SK-N-SH (cell line): Measurements from ENCODE around the gene TIMP2. TPM values are rescaled to one million over a fixed set of nuclear protein-coding genes. Genes with fewer than 3 reads are reported as not detected.

Source experiments
- CTCF ChIA-PET: fragments of 300-600, 350-600 bp; formaldehyde crosslinking; extraction: SDS; loops from one replicate; lab custom pipeline; 2021; lab: Yijun Ruan, JAX
- POLR2A ChIA-PET: fragments of 350-600 bp; sonication (Branson Sonifier 250); formaldehyde crosslinking; extraction: SDS; loops from one replicate; lab custom pipeline; 2020; ENCODE audit warnings: antibody characterized with exemption, inconsistent platforms; lab: Yijun Ruan, JAX
- DNase-seq: peaks from one replicate; pipeline ENCODE4 v3.0.0; 2012
- H2AFZ ChIP-seq: fragments of 200-600 bp; sonication (generic); 2 replicates; pipeline ENCODE4 v1.8.1; 2016; ENCODE audit warnings: antibody characterized with exemption, mild to moderate bottlenecking, low read depth
- H3F3A ChIP-seq: fragments of 200-600 bp; sonication (generic); replicated peaks from 2 replicates; pipeline ENCODE3; 2016; ENCODE audit warnings: antibody characterized with exemption, mild to moderate bottlenecking; ENCODE audit not compliant: insufficient read depth
- H3K27ac ChIP-seq, 2 experiments: fragments of 200-500 bp in 1 of 2; fragments of 200-600 bp in 1 of 2; sonication (Bioruptor generic) in 1 of 2; sonication (generic), shearing (Covaris generic) in 1 of 2; 2 replicates each; pipeline versions ENCODE4 v1.5.1 to v1.6.1; 2014 to 2016; ENCODE audit warnings: low read depth in 2 of 2, inconsistent platforms in 1 of 2, low read length in 1 of 2, mild to moderate bottlenecking in 1 of 2, mixed read lengths in 1 of 2
- H3K27me3 ChIP-seq: fragments of 200-600 bp; sonication (generic), shearing (Covaris generic); 2 replicates; pipeline ENCODE4 v1.6.1; 2016; ENCODE audit warnings: mixed run types; ENCODE audit not compliant: insufficient read depth
- H3K36me3 ChIP-seq, 2 experiments: fragments of 200-500 bp in 1 of 2; fragments of 200-600 bp in 1 of 2; sonication (Bioruptor generic) in 1 of 2; sonication (generic) in 1 of 2; replicated peaks in 1 of 2; 2 replicates each; pipeline versions ENCODE3 to v1.5.1; 2014 to 2016; ENCODE audit warnings: low read length in 1 of 2, mild to moderate bottlenecking in 1 of 2; ENCODE audit not compliant: insufficient read depth in 2 of 2, control insufficient read depth in 1 of 2
- H3K4me1 ChIP-seq, 2 experiments: fragments of 200-500 bp in 1 of 2; fragments of 200-600 bp in 1 of 2; sonication (Bioruptor generic) in 1 of 2; sonication (generic), shearing (Covaris generic) in 1 of 2; 2 replicates each; pipeline versions ENCODE4 v1.5.1 to v1.6.1; 2014 to 2016; ENCODE audit warnings: low read depth in 1 of 2, low read length in 1 of 2, mixed run types in 1 of 2; ENCODE audit not compliant: insufficient read depth in 2 of 2, control insufficient read depth in 1 of 2
- H3K4me2 ChIP-seq: fragments of 200-600 bp; sonication (generic), shearing (Covaris generic); 2 replicates; pipeline ENCODE4 v1.6.1; 2017; ENCODE audit warnings: mixed run types
- H3K4me3 ChIP-seq, 2 experiments: fragments of 200-500 bp in 1 of 2; fragments of 200-600 bp in 1 of 2; sonication (Bioruptor generic) in 1 of 2; sonication (generic), shearing (Covaris generic) in 1 of 2; 2 replicates each; pipeline versions ENCODE4 v1.5.1 to v1.8.1; 2014 to 2016; ENCODE audit warnings: low read depth in 2 of 2, inconsistent platforms in 1 of 2, low read length in 1 of 2, mild to moderate bottlenecking in 1 of 2, mixed read lengths in 1 of 2, moderate library complexity in 1 of 2
- H3K79me2 ChIP-seq: fragments of 200-600 bp; sonication (generic); 2 replicates; pipeline ENCODE4 v1.8.1; 2017; ENCODE audit warnings: mild to moderate bottlenecking; ENCODE audit not compliant: insufficient read depth
- H3K9ac ChIP-seq: fragments of 200-600 bp; sonication (generic); 2 replicates; pipeline ENCODE4 v1.6.1; 2017; ENCODE audit warnings: mixed run types
- H3K9me2 ChIP-seq: fragments of 200-600 bp; sonication (generic); 2 replicates; pipeline ENCODE4 v1.6.1; 2017; ENCODE audit warnings: mixed run types
- H3K9me3 ChIP-seq: fragments of 200-600 bp; sonication (generic); 2 replicates; pipeline ENCODE4 v1.6.1; 2017; ENCODE audit warnings: mixed run types, mild to moderate bottlenecking, moderate library complexity
- H4K20me1 ChIP-seq: fragments of 200-600 bp; sonication (generic); 2 replicates; pipeline ENCODE4 v1.6.1; 2017; ENCODE audit warnings: mild to moderate bottlenecking, mixed run types; ENCODE audit not compliant: insufficient read depth
- EP300 ChIP-seq, 2 experiments: IDR thresholded peaks; 2 replicates each; pipeline versions ENCODE4 v1.4.0 to v1.6.1; 2012; ENCODE audit warnings: borderline replicate concordance in 1 of 2, low read depth in 1 of 2, low read length in 1 of 2
- EZH2phosphoT487 ChIP-seq: fragments of 200-600 bp; sonication (generic); IDR thresholded peaks from 2 replicates; pipeline ENCODE4 v1.6.1; 2017; ENCODE audit warnings: low read depth, mixed run types, mild to moderate bottlenecking, antibody characterized with exemption, moderate library complexity, borderline replicate concordance
- FOSL2 ChIP-seq: IDR thresholded peaks from 2 replicates; pipeline ENCODE4 v1.4.0; 2012; ENCODE audit warnings: low read depth, mild to moderate bottlenecking, moderate library complexity, borderline replicate concordance
- JUND ChIP-seq: IDR thresholded peaks from 2 replicates; pipeline ENCODE4 v1.4.0; 2012
- NFIC ChIP-seq: IDR thresholded peaks from 2 replicates; pipeline ENCODE4 v1.4.0; 2012; ENCODE audit warnings: borderline replicate concordance
- RAD21 ChIP-seq: IDR thresholded peaks from 2 replicates; pipeline ENCODE4 v1.6.1; 2012; ENCODE audit warnings: mild to moderate bottlenecking, low read length
- RCOR1 ChIP-seq: fragments of 150-350 bp; IDR thresholded peaks from 2 replicates; pipeline ENCODE4 v1.6.1; 2017; ENCODE audit warnings: antibody characterized with exemption, low read length
- RFX5 ChIP-seq: IDR thresholded peaks from 2 replicates; pipeline ENCODE4 v1.6.1; 2012; ENCODE audit warnings: mild to moderate bottlenecking, improper control_type of control experiment, low read length
- RXRA ChIP-seq: IDR thresholded peaks from 2 replicates; pipeline ENCODE4 v1.4.0; 2012; ENCODE audit warnings: low read depth, mild to moderate bottlenecking, borderline replicate concordance
- SMC3 ChIP-seq: IDR thresholded peaks from 2 replicates; pipeline ENCODE4 v1.6.1; 2012; ENCODE audit warnings: low read depth, low read length, improper control_type of control experiment
- TAF1 ChIP-seq: IDR thresholded peaks from 2 replicates; pipeline ENCODE4 v1.6.1; 2012; ENCODE audit warnings: low read depth, mild to moderate bottlenecking, low read length, moderate library complexity, borderline replicate concordance
- TCF12 ChIP-seq: IDR thresholded peaks from 2 replicates; pipeline ENCODE4 v1.4.0; 2012
- TEAD4 ChIP-seq: IDR thresholded peaks from 2 replicates; pipeline ENCODE4 v1.4.0; 2012; ENCODE audit warnings: mild to moderate bottlenecking, borderline replicate concordance; ENCODE audit not compliant: insufficient read depth
- WGBS: methylation state at CpG from one replicate; pipeline ENCODE4 v1.1.6; 2017; ENCODE audit warnings: low lambda C conversion rate; 5-methylcytosine and 5-hydroxymethylcytosine counted together
- polyA plus RNA-seq, 3 experiments: library from polyadenylated mRNA; depleted of rRNA; stranded (reverse); fragments of >200 nt; gene quantifications; 2 replicates each; pipeline ENCODE4 v1.2.3, GENCODE V29; 2012
- TF ChIP-seq, protein P1 (sequence below): IDR thresholded peaks from 2 replicates; pipeline ENCODE4 v1.4.0; 2012; ENCODE audit warnings: low read depth, borderline replicate concordance
- TF ChIP-seq, protein P2 (sequence below): IDR thresholded peaks from 2 replicates; pipeline ENCODE4; 2012
- TF ChIP-seq, protein P3 (sequence below): IDR thresholded peaks from 2 replicates; pipeline ENCODE4 v1.6.1; 2012; ENCODE audit warnings: mild to moderate bottlenecking, low read depth, low read length, moderate library complexity
- TF ChIP-seq, protein P4 (sequence below): IDR thresholded peaks from 2 replicates; pipeline ENCODE4 v1.4.0; 2012; ENCODE audit warnings: low read depth
- TF ChIP-seq, protein P5 (sequence below): fragments of 150-350 bp; IDR thresholded peaks from 2 replicates; pipeline ENCODE4 v1.6.1; 2016; ENCODE audit warnings: mild to moderate bottlenecking, low read depth, low read length

Gene TIMP2
- polyA plus RNA-seq, 1 of the 3 experiments (the other 2 are of a cell fraction): 441 TPM

DNA sequence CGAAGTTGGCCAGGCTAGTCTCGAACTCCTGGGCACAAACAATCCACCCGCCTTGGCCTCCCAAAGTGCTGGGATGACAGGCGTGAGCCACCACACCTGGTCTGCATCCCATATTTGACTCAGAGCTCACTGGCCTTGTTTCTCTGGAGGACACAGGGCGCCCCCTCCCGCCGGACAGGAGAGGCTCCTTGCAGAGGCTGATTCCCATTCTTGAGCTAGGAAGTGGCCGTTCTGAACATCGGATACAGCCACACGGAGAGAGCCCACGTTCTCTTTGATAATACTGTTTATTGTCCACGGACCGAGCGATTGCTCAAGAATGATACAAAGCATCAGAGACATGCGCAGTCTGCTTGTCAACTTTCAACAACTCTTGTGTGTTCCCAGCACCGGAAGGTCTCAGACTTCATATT lies 72.5 kb downstream of the TIMP2 start:
- Histone ChIP-seq H3K4me2 (no peak overlapping the region), H3K79me2 (peaks cover 9% of the 10 kb centered on the region; the same call in 1 of the 2 replicates), H3K36me3 (peaks cover 40 to 45% of the 10 kb centered on the region in 2 experiments), H2AFZ (no peak overlapping the region), H3F3A (peaks cover 45% of the 10 kb centered on the region), H3K27me3 (no peaks in the 10 kb centered on the region), H3K9me3 (no peaks in the 10 kb centered on the region), H3K4me3 (no peak overlapping the region), H3K4me1 (no peaks in the 10 kb centered on the region), H3K9ac (no peak overlapping the region), H3K27ac (no peak overlapping the region), H3K9me2 (no peaks in the 10 kb centered on the region), H4K20me1 (no peaks in the 10 kb centered on the region)
- ChIA-PET POLR2A (no interaction called here), CTCF (interaction anchor here (0.9 to 17.6 kb wide), 11 partner anchors 9 to 535 kb away, joined by 3 to 458 read pairs (median 5); partner anchors contain the start of gene LGALS3BP)
- no peak for DNase-seq
- TF ChIP-seq, protein P1, sequence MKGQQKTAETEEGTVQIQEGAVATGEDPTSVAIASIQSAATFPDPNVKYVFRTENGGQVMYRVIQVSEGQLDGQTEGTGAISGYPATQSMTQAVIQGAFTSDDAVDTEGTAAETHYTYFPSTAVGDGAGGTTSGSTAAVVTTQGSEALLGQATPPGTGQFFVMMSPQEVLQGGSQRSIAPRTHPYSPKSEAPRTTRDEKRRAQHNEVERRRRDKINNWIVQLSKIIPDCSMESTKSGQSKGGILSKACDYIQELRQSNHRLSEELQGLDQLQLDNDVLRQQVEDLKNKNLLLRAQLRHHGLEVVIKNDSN: no peak
- TF ChIP-seq EZH2phosphoT487 (no peak), RAD21 (no peak), TEAD4 (no peak), NFIC (no peak), TAF1 (no peak), EP300 (IDR thresholded peaks at IDR 0.05; ENCODE audit: borderline replicate concordance in 1 of 2, low read depth in 1 of 2, low read length in 1 of 2) (no peak), SMC3 (no peak), FOSL2 (no peak), JUND (no peak), RCOR1 (no peak), TCF12 (no peak), RXRA (no peak), RFX5 (no peak)
- TF ChIP-seq, protein P2, sequence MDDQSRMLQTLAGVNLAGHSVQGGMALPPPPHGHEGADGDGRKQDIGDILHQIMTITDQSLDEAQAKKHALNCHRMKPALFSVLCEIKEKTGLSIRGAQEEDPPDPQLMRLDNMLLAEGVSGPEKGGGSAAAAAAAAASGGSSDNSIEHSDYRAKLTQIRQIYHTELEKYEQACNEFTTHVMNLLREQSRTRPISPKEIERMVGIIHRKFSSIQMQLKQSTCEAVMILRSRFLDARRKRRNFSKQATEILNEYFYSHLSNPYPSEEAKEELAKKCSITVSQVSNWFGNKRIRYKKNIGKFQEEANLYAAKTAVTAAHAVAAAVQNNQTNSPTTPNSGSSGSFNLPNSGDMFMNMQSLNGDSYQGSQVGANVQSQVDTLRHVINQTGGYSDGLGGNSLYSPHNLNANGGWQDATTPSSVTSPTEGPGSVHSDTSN: no peak
- TF ChIP-seq, protein P3, sequence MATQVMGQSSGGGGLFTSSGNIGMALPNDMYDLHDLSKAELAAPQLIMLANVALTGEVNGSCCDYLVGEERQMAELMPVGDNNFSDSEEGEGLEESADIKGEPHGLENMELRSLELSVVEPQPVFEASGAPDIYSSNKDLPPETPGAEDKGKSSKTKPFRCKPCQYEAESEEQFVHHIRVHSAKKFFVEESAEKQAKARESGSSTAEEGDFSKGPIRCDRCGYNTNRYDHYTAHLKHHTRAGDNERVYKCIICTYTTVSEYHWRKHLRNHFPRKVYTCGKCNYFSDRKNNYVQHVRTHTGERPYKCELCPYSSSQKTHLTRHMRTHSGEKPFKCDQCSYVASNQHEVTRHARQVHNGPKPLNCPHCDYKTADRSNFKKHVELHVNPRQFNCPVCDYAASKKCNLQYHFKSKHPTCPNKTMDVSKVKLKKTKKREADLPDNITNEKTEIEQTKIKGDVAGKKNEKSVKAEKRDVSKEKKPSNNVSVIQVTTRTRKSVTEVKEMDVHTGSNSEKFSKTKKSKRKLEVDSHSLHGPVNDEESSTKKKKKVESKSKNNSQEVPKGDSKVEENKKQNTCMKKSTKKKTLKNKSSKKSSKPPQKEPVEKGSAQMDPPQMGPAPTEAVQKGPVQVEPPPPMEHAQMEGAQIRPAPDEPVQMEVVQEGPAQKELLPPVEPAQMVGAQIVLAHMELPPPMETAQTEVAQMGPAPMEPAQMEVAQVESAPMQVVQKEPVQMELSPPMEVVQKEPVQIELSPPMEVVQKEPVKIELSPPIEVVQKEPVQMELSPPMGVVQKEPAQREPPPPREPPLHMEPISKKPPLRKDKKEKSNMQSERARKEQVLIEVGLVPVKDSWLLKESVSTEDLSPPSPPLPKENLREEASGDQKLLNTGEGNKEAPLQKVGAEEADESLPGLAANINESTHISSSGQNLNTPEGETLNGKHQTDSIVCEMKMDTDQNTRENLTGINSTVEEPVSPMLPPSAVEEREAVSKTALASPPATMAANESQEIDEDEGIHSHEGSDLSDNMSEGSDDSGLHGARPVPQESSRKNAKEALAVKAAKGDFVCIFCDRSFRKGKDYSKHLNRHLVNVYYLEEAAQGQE: no peak
- TF ChIP-seq, protein P4, sequence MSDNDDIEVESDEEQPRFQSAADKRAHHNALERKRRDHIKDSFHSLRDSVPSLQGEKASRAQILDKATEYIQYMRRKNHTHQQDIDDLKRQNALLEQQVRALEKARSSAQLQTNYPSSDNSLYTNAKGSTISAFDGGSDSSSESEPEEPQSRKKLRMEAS: no peak
- TF ChIP-seq, protein P5, sequence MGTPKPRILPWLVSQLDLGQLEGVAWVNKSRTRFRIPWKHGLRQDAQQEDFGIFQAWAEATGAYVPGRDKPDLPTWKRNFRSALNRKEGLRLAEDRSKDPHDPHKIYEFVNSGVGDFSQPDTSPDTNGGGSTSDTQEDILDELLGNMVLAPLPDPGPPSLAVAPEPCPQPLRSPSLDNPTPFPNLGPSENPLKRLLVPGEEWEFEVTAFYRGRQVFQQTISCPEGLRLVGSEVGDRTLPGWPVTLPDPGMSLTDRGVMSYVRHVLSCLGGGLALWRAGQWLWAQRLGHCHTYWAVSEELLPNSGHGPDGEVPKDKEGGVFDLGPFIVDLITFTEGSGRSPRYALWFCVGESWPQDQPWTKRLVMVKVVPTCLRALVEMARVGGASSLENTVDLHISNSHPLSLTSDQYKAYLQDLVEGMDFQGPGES: no peak
- 96% methylated on average over 16 of the region's 16 CpGs for WGBS
